Body of pancreas (tissue), 4 donors: ENCODE data around the gene DCAF4.

Source experiments
- POLR2A ChIP-seq, 3 donors: fragments of 450-650 bp; IDR thresholded peaks; one replicate each; pipeline ENCODE4 v1.6.1; 2016; ENCODE audit warnings: antibody characterized with exemption in 3 of 3, mild to moderate bottlenecking in 2 of 3
- TF ChIP-seq, protein P1 (sequence below), 7 experiments: fragments of 450-650 bp in 4 of 7; fragments of 200-600 bp in 3 of 7; sonication (generic) in 3 of 7; IDR thresholded peaks; one replicate each; pipeline ENCODE4 v1.5.1; 2016 to 2019; ENCODE audit warnings: antibody characterized with exemption in 7 of 7

DNA sequence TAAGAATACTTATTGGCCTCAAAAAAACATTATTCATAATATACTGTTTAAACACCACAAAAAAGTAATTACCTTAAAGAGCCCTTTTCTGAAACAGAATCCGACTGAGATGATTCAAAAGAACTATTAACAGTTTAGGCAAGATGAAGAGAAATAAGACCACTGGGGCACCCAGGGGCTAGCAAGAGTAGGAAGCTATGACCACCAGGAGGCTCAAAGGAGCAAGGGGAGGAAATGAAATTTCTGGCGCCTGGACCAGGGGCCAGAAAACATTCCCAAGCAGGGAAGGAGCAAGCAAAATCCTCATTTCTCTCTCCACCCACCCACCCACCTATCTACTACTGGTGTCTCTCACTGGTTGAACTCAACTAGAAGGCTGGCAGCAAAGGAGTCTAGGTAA, 6.3 kb upstream of the DCAF4 start:
- no peak for TF ChIP-seq POLR2A (IDR thresholded peaks at IDR 0.05)
- TF ChIP-seq, protein P1, sequence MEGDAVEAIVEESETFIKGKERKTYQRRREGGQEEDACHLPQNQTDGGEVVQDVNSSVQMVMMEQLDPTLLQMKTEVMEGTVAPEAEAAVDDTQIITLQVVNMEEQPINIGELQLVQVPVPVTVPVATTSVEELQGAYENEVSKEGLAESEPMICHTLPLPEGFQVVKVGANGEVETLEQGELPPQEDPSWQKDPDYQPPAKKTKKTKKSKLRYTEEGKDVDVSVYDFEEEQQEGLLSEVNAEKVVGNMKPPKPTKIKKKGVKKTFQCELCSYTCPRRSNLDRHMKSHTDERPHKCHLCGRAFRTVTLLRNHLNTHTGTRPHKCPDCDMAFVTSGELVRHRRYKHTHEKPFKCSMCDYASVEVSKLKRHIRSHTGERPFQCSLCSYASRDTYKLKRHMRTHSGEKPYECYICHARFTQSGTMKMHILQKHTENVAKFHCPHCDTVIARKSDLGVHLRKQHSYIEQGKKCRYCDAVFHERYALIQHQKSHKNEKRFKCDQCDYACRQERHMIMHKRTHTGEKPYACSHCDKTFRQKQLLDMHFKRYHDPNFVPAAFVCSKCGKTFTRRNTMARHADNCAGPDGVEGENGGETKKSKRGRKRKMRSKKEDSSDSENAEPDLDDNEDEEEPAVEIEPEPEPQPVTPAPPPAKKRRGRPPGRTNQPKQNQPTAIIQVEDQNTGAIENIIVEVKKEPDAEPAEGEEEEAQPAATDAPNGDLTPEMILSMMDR (IDR thresholded peaks at IDR 0.05) = no peak
